GM19467 (cell line): ENCODE data around the gene CCDC88C.

Experiments used
- ATAC-seq: cut with Tn5 transposase; IDR thresholded peaks from one replicate; pipeline ENCODE4 v1.9.1; 2021; ENCODE audit warnings: mild to moderate bottlenecking, moderate library complexity; ENCODE audit not compliant: unreplicated experiment

The CCDC88C gene

DNA sequence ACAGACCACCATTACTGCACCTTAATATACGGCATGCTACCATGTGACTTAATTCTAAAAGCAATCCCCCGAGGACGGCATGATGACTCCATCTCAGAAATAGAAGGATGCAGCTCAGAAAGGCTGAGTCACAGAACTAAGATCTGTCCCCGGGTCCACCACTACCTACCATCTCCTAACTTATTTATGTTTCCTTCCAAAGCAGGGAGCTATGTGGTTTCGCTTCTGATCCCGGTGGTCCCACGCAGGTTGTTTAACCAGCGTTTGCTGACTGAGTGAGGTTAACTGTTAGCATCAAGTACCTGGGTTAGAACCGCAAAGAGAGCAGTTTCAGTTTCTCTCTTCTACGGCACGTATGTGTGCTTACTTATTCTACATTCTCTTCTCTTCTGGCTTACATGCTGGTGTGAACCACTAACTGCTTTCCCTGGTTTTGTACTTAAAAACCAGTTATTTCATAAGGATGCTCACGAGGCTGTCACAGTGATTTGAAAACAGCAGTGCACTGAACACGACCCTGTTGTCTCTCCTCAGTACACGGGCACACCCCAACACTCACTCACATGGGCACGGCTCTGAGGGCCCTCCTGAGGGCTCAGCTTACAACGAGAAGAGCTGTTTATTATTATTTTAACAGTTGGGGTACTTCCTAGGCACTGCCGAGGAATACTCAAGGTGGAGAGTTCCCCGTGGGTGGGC, 66.7 kb downstream of the CCDC88C start:
- ATAC-seq, result peak; percentile 59

DNA sequence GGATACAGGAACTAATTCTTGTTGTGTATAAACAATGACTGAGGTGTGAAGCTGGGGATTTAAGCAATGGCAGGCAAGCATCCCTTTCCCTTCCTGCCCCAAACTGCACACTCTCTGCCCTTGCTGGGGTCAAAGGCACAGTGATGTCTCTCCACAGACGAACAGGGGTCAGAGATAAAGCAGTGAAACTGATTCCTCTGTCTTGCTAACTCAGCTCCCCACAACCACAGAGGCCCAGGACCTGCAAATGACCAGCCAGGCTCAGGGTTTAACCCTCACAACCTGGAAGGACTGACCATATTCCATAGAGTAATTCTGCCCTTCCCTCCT, 67.2 kb downstream of the CCDC88C start:
- peak; percentile 10 for ATAC-seq

DNA sequence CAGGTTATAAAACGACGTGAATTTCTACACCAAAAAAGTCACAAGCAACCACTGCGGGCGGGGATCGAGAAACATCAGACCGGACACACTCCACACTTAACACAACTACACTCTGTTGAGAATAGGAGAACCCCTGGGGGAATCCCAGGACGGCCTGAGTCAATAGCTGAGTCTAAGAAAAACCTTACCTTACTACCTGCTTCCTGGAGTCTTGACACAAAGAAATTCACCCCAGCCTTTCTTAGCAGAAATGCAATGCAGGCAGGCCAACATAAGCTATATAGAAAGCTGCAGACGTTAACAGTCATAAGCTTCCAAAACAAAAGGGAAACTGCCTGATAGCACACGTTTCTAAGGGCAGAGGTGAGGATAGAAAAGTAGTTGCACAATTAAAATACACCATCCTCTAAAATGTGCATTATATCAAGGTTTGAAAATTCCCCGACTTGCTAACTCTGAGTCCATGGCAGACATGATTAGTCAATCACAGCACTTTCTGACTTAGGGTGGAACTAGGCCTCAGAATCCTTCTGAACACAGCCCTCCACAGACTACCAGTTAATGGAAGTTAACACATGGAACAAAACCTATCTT, 68.0 kb downstream of the CCDC88C start:
- ATAC-seq, result peak; percentile 37

DNA sequence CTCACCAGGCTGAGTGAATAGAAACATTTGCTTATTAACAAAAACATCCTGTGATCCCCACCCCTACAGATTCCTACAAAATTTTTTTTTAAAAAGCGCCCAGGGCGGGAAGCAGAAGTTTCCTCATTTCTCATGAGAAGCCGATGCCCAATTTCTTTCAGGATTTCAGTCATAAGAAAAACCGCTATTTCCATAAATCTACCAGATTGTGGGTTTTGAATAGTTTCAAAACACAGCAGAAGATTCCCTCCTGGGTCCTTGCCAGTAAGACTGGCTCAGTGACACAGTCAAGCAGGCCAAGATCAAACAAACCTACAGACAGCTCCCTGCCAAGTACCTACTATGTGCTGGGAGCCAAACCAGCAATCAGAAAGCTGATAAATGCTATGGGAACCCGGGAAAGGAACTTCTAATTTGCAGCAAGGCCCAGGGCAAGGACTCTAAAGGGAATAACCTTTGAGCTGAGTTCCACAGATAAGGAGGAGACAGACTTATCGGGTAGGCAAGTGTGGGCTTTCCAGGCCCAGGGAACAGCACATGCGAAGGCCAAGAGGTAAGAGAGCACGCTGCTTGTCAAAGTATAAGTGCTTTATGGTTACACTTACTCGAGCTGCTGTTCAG, 68.7 kb downstream of the CCDC88C start:
- ATAC-seq, result no peak

DNA sequence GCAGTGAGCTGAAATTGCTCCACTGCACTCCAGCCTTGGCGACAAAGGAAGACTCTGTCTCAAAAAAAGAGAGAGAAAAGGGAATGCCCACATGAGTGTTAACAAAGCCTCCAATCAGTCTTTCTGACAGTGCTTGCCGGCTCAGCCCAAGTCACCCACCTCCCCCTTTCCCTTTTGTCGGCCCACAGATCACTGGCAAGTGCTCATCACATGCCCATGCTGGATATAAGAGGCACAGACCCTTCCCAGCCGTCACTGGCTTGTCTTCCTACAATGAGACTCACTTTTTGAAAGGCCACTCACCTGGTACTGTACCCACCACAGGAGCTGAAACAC, 70.8 kb downstream of the CCDC88C start:
- no peak for ATAC-seq

DNA sequence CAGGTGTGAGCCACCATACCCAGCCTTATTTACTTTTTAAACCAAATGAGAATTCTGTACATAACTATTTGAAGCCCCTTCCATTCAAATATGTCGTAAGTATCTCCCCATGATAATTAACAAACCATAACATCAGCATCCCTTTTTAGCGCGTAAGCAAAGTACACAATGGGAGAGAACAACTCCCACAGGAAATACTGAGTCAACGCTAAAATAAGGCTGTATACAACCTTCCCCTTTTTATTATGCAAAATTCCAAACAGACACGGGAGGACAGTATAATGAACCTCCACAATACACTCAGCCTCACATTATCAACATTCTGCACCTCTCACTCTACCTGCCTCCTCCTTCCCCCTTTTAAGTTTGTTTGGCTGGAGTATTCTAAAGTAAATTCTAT, 73.5 kb downstream of the CCDC88C start:
- ATAC-seq, result no peak

DNA sequence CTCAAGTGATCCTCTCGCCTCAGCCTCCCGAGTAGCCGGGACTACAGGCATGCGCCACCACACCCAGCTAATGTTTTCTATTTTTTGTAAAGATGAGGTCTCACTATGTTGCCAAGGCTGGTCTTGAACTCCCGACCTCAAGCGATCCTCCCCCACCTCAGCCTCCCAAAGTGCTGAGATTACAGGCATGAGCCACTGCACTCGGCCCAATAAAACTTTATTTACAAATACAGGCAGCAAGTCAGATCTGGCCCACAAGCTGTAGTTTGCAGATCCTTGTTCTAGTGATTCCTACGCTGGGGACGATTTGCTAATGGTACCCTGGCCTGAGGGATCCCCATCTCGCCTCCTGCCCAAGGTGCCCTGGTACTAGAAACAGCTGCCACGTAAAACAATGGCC, 74.6 kb downstream of the CCDC88C start:
- no peak for ATAC-seq

DNA sequence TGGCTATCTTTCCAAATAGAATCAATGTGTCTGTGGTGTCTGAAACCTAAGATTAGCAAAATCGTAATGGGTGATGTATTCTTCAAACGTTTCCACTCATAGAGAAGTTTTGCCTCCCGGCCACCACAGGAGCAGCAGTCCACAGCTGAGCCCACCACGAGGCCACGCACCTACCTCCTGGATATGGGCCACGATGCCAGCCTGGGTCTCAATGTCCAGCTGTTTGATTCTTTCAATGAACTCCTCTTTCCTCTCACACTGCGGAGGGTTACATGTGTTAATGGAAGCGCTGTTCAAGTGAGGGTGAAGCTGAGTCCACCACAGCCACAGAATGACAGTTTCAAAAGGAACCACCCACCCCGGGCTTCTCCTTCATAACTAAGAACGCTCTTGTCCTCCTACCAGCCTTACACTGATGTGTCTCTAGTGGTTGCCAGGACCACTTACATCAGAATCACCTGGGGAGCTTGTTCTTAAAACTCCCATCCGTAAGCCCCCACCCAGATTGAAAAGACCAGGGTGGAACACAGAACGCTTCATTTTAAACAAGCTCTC, 75.3 kb downstream of the CCDC88C start:
- ATAC-seq, result no peak

DNA sequence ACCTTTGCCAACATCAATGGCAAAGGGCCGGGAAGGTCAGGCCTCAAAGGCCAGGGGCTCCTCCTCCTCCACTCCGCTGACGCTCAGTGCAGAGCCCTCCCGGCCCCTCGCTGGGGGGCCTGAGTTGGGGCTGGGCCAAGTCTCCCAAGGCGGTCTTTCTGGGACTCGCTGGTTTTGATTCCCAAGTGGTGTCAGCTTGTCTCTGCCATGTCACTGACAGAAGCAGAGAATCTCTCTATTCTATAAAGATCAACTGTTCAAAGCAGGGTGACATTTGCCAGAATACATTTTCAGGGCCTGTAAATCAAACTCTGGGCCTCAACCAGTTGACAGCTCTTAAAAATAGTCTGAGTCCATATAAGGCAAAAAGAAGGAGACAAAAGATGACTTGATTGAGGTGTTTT, 75.9 kb downstream of the CCDC88C start:
- ATAC-seq, result no peak

DNA sequence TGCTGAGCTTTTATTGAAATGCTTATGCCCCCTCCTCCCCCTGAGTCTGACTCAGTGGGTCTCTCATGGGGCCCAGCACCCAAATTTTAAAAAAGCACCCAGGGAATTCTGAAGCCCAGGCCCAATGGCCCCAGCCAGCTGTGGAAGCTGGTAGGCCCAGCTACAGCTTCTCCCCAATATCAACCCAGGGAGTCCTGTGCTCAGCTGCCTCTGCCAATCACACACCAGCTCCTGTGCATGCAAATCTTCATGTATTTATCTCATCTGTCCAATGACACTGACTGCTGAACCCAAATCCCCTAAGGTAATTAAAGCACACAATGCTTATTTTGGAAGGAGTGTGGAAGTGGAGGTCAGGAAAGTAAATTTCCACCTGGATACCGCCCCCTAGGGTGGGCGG, 76.3 kb downstream of the CCDC88C start:
- ATAC-seq, result no peak

DNA sequence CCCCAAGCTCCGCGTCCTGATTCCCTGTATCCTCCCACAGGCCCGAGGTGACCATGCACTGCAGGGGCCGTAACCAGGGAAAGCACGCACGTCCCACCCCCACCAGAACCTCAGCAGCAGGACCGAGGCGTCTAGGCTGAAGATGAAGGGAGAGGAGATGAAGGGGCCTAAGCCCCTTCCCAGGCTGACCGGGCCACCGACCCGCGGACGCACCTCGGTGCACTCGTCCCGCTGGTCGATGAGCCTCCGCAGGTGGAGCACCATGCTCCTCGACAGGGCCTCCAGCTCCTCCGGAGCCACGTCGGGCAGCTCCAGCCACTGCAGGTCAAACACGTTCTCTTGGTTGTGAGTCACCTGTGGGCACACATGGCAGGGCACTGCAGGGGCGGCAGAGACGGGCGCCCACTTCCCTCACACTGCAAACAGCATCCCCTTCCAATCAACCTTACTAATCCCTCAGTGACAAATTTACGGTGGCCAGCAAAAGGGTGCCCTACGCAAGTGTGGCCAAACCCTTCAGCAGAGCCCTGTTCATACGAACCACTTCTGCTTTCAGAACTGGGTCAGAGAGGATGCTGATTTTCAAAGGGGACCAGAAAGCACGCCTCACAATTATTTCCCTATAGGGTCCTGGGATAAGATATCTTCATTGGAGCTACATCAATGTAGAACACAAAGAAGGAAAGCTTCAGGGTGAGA, 77.8 kb downstream of the CCDC88C start:
- no peak for ATAC-seq

DNA sequence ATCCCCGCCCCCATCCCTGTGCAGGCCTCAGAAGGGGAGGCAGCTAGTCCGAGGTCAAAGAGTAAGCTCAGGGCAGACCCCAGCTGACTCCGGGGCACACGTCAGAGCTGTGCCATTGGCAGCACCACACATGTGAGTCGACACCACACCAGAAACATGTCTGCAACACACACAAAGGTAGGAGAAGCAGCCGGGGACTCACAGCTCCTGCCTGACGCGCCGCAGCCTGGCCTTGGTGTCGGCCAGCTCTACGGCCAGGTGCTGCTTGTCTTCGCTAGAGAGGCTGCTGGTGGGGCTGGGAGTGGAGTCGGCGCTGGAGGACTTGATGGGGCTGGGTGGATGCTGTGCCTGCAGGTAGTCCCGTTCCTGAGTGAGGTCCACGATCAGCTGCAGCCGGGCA, 78.5 kb downstream of the CCDC88C start:
- no peak for ATAC-seq

DNA sequence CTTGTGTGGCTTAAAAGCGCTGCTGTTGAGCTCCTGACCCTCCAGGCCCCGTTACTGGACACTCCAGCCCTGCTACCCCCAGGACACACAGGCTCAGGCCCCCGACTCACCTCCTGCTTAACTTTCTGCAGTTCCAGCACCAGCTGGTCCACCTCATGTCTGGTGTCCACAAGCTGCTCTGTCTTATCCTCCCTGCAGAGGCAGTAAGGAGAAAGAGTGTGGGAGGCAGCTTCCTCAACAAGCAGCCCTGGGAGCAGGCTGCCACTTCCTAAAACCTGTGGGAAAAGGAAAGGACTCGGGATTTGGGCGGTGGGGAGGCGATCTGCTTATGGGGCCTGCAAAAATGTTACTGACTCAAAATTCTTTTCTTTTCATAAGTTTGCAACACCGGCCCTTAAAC, 79.2 kb downstream of the CCDC88C start:
- ATAC-seq, result no peak

DNA sequence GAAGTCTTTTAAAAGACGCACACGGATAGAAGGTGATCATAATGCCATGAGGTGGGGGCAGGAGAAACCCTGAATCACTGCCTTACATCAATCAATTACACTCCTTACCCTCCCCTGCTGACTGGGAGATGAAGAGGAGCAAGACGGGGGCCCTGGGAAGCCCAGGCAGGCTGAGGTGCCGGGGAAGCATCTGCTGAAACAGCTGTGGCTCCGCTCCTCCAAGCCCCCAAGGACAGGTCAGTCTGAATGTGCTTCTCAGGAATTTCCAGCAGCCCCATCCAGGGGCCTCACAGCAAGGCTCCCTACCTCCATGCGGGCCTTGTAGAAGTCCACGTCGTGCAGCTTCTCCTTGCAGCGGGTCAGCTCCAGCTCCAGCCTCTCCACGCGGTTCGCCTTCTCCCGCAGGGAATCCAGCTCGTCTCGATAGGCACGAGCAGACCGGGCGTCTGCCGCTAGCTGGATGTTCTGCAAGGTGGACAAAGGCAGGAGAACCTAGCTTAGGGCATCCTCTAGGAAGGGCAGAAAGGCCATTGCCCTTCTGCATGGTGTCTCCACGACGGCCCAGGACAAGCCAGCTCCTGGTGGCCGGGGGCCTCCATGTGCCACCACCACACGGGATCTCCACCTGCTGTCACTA, 79.8 kb downstream of the CCDC88C start:
- no peak for ATAC-seq

DNA sequence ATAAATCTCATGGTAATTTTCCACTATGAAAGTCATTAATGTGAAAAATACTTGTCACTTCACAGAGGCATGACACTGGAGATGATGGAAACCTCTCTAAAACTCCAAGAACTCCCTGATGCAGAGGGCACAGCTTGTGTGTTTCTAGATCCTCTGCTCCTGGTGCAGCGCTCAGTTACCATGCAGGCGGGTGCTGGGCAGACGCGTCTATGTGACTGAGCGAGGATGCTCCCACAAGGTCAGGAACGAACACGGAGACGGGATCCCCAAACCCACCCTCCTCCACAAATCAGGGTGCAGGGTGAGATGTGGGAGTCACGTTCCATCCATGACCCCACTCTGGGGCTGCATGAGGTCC, 81.5 kb downstream of the CCDC88C start:
- ATAC-seq, result no peak

DNA sequence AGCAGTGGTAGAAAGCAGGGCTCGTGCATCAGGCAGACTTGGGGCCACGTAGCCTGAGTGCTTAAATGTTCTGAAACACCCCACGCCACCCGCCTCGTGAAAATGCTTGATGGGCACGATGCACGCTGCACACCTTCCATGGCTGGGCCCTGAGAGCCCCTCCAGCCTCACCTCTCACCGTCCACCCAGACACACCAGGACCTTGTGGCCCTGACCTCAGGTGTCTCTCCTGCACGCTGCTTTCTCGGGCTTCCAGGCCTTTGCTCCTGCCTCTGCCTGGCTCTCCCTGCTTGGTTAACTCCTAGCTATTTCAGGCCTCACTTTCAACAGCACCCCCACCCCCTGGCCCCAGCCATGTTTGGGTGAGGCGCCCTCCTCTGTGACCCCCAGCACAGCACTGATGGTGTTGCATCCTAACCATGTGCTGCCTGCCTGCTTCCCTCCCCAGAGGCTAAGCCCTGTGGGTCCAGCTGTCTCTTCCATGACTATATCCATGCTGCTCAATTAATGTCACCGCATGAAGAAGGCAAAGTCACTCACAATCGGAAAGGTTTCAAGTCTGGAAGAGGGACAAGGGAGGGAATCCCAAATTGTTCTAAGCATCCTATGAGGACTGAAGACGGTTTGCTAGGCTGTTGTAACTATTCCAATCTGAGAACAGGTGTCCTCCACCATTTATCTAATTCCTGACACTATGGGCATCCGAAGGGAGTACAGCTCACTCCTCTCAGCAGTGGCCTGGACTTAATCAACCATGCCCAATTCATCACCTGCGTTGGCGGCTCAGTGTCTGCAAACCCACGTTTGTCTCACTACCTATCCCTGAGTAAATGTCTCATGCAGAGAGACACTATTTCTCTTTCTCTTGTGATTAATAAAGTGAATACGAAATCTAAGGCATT, 82.2 kb downstream of the CCDC88C start:
- no peak for ATAC-seq

DNA sequence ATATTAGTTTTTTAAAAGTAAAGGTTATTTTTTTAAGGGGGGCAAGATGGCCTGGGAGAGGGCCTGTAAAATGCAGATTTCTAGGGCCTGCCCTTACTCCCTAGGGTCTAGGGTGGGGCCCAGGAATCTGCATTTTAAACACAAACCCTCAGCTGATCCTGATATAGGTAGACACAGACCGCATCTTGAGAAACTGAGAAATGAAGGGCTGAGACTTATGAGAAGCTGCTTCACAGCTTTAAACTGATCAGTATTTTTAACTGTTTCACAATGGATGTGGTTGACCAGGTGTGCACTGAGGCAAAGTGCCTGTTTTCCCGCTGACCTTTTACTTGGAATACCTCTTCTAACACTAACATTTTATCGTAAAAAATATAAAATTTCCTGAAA, 84.0 kb downstream of the CCDC88C start:
- no peak for ATAC-seq

DNA sequence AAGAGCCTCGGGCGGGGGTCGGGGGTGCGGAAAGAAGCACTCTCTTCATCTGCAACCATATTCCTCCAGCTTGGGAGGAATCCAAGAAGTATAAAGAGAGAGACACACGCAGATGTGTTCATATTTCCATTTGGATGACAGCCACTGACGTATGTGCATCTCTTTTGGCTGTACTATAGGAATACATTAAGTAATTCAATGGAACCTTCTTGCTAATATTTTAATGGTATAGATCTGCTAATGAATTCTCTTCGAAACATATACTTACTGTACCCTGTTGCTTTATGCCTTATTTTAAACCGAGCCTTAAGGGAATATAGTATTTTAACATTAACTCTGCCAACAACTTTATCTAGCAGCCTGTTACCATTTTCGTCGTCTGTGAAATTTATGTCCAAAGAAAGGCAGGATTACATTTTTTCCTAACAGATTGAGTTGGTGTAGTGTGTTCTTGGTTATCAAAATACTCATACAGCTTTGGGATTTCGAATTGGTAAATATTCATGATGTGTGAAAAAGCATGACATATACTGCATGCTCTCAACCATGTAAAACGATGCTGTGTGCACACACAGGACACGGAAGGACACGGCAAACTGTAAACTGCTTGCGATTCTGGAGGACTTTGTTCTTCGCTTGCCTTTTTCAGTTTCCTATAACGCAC, 84.5 kb downstream of the CCDC88C start:
- ATAC-seq, result no peak

DNA sequence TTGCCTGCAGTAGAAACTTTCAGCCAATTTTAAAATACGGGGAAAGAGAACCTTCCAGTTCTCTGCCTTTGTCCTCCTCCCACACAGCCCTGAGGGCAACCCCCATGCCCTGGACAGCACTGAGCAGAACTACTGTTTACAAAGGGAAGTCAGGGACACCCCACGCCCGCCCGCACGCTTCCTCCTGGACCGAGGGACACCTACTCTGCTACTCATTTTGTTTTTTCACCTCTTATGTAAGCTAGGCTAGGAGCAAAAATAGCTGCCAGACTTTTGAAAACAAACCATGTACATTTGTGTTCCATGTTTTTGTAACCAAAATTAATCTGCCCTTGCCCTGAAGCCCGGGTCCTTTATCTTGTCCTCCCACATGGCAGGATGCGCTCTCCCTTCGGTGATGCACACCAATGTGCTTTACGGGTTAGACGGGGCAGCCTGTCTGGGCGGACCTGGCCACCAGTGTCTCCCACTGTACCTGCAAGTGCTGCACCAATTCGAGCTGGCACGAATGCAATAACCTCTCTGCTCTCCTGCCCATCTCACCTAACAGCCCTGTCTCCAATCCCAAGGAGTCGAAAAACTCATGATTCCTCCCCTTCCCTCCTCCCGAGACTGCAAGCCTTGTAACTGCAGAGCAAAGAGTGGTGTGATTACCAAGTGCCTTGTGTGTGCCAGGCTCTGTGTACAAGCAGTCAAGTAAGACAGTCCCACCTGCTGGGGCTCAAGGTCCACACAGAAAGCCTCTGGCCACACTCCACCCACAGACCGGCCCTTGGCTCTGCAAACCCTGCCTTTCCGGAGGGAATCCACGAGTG, 85.2 kb downstream of the CCDC88C start:
- ATAC-seq, result no peak
